OCI-LY7 (cell line): ENCODE measurements around the gene U2SURP. TPM values are rescaled to one million over a fixed set of nuclear protein-coding genes. Genes with fewer than 3 reads are reported as not detected.

ENCODE experiments used
- BruUV-seq: library from RNA; stranded (reverse); fragments of 400-500 nt; replicated peaks from 2 replicates; lab custom pipeline; 2021; lab: Mats Ljungman, UMichigan
- CTCF ChIA-PET: fragments of 300-600 bp; sonication (Branson Sonifier 250); formaldehyde crosslinking; loops from one replicate; lab custom pipeline; 2022; ENCODE audit warnings: antibody characterized with exemption; ENCODE audit not compliant: unreplicated experiment; lab: Charles Lee
- POLR2A ChIA-PET: fragments of 300-600 bp; sonication (Branson Sonifier 250); formaldehyde crosslinking; loops from one replicate; lab custom pipeline; 2022; ENCODE audit warnings: antibody characterized with exemption; lab: Charles Lee
- DNase-seq: peaks from one replicate; pipeline ENCODE4 v3.0.0-alpha.2; 2015; ENCODE audit warnings: low spot score
- H2AFZ ChIP-seq: fragments of 200-600 bp; sonication (generic), shearing (Covaris generic); 2 replicates; pipeline ENCODE4 v1.6.1; 2014; ENCODE audit warnings: mild to moderate bottlenecking, antibody characterized with exemption, low read length, moderate library complexity
- H3K27ac ChIP-seq: fragments of 200-600 bp; sonication (generic); 2 replicates; pipeline ENCODE4 v1.5.1; 2014; ENCODE audit warnings: mixed run types, low read depth, mild to moderate bottlenecking, moderate library complexity, low read length, inconsistent platforms; ENCODE audit not compliant: poor library complexity, severe bottlenecking
- H3K36me3 ChIP-seq: fragments of 200-600 bp; sonication (generic); 2 replicates; pipeline ENCODE4 v1.6.1; 2014; ENCODE audit warnings: mild to moderate bottlenecking, antibody characterized with exemption, low read length, moderate library complexity, mixed read lengths; ENCODE audit not compliant: insufficient read depth
- H3K4me1 ChIP-seq: fragments of 200-600 bp; sonication (generic); 2 replicates; pipeline ENCODE4 v1.5.1; 2014; ENCODE audit warnings: mild to moderate bottlenecking, low read length; ENCODE audit not compliant: insufficient read depth, poor library complexity, severe bottlenecking
- H3K4me2 ChIP-seq: fragments of 200-600 bp; sonication (generic); 2 replicates; pipeline ENCODE4 v1.6.1; 2014; ENCODE audit warnings: mild to moderate bottlenecking, low read length
- H3K4me3 ChIP-seq: fragments of 200-600 bp; sonication (generic); 2 replicates; pipeline ENCODE4 v1.5.1; 2014; ENCODE audit warnings: mild to moderate bottlenecking, low read depth, low read length; ENCODE audit not compliant: poor library complexity, severe bottlenecking
- H3K79me2 ChIP-seq: fragments of 200-600 bp; sonication (generic); 2 replicates; pipeline ENCODE4 v1.6.1; 2016; ENCODE audit warnings: low read depth, mild to moderate bottlenecking, low read length, moderate library complexity, mixed read lengths; ENCODE audit not compliant: insufficient read depth
- H3K9me2 ChIP-seq: fragments of 200-600 bp; sonication (generic); 2 replicates; pipeline ENCODE4 v1.6.1; 2016; ENCODE audit warnings: mild to moderate bottlenecking, low read length, mixed read lengths; ENCODE audit not compliant: insufficient read depth
- H3K9me3 ChIP-seq: fragments of 200-600 bp; sonication (generic); 2 replicates; pipeline ENCODE4 v1.6.1; 2014; ENCODE audit warnings: mild to moderate bottlenecking, mixed run types, low read length, mixed read lengths
- H4K20me1 ChIP-seq: fragments of 200-600 bp; sonication (generic); 2 replicates; pipeline ENCODE4 v1.6.1; 2014; ENCODE audit warnings: mild to moderate bottlenecking, antibody characterized with exemption, low read length, moderate library complexity, mixed read lengths; ENCODE audit not compliant: insufficient read depth
- EZH2phosphoT487 ChIP-seq: fragments of 200-600 bp; sonication (generic); IDR thresholded peaks from 2 replicates; pipeline ENCODE4 v1.6.1; 2018; ENCODE audit warnings: low read depth, borderline replicate concordance, mild to moderate bottlenecking, mixed run types, antibody characterized with exemption, low read length, moderate library complexity, mixed read lengths
- intact Hi-C: fragments of 100-400 bp; cut with micrococcal nuclease; formaldehyde crosslinking; loops from one replicate; pipeline ENCODE4 v1.10.0; 2022; ENCODE audit not compliant: unreplicated experiment
- total RNA-seq, 2 experiments: library from RNA; depleted of rRNA in 1 of 2; stranded (reverse); fragments of >200 nt in 1 of 2; shearing (Covaris generic) in 1 of 2; gene quantifications; 2 replicates each; pipeline ENCODE4 v1.2.3, GENCODE V29; 2014 to 2022
- TF ChIP-seq, protein P1 (sequence below): fragments of 200-600 bp; sonication (generic); conservative IDR thresholded peaks from 2 replicates; pipeline ENCODE4 v1.5.1; 2014; ENCODE audit warnings: mild to moderate bottlenecking, antibody characterized with exemption, low read length, moderate library complexity, mixed read lengths

U2SURP gene
- total RNA-seq, 2 experiments from 2014 or later, result 108 to 185 TPM

DNA sequence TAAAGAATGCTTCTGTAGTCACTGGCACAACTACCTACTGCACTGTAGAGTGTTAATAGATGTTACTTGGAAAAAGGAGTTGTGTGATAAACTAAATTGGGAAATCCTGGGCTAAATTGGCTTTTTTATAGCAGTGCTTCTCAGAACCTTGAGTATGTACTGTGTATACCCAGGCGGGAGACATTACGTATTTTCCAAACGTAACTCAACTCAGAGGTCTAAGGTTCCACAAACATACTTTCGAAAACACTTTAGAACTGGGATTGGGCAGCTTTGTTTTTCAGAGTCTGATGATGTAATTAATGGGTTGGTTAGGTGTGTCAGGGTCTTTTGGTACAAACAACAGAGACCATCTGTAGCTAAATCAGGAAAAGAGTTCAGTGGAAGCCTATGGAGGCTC, 64.7 kb downstream of the U2SURP start:
- Histone ChIP-seq H3K27ac (no peak overlapping the region), H3K4me3 (no peak overlapping the region), H3K4me2 (no peak overlapping the region), H4K20me1 (0 out of 2 replicates have a peak, but pooled peaks cover 4% of the 10 kb centered on the region), H3K79me2 (no peaks in the 10 kb centered on the region), H3K9me2 (no peaks in the 10 kb centered on the region), H3K9me3 (no peaks in the 10 kb centered on the region), H2AFZ (no peak overlapping the region), H3K36me3 (peaks cover 22% of the 10 kb centered on the region), H3K4me1 (peaks cover 6% of the 10 kb centered on the region)
- TF ChIP-seq, protein P1, sequence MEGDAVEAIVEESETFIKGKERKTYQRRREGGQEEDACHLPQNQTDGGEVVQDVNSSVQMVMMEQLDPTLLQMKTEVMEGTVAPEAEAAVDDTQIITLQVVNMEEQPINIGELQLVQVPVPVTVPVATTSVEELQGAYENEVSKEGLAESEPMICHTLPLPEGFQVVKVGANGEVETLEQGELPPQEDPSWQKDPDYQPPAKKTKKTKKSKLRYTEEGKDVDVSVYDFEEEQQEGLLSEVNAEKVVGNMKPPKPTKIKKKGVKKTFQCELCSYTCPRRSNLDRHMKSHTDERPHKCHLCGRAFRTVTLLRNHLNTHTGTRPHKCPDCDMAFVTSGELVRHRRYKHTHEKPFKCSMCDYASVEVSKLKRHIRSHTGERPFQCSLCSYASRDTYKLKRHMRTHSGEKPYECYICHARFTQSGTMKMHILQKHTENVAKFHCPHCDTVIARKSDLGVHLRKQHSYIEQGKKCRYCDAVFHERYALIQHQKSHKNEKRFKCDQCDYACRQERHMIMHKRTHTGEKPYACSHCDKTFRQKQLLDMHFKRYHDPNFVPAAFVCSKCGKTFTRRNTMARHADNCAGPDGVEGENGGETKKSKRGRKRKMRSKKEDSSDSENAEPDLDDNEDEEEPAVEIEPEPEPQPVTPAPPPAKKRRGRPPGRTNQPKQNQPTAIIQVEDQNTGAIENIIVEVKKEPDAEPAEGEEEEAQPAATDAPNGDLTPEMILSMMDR, result no peak
- TF ChIP-seq EZH2phosphoT487, result no peak
- ChIA-PET CTCF (no interaction called here), POLR2A (interaction anchor here (0.7 to 1.9 kb wide), 3 partner anchors 13 to 110 kb away, joined by 3 to 9 read pairs (median 3); no protein-coding TSS in a partner anchor)
- no peak for DNase-seq
- intact Hi-C loops, result no loop called here
- no TSS peak for BruUV-seq

DNA sequence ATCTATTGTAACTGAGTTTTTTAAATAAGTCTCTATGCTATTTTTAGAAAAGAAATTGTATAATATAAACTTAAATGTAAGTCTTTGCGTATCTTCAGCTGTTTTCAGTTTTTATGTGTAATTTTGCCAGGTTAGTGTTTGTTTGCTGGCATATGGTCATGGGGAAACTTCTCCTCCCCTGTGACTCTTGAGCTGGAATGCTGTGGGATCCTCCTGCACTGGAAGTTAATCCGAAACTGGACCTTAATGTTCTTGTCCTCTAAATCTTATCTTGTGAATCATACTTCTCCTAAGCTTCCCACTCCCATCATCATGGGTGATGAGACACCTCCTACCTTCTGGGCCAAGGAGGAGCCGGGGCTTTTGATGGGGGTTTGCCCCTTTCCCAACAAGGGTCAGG, 65.8 kb downstream of the U2SURP start:
- no peak overlapping the region for H3K4me2 ChIP-seq
- no peak overlapping the region for H3K27ac ChIP-seq
- no peak overlapping the region for H3K4me3 ChIP-seq
- TF ChIP-seq, protein P1, result no peak
- no peak for TF ChIP-seq EZH2phosphoT487
- ChIA-PET POLR2A (interaction anchor here (1.4 kb wide), 1 partner anchor 14 kb away, joined by 3 read pairs; no protein-coding TSS in a partner anchor), CTCF (interaction anchor here (0.6 kb wide), 1 partner anchor 178 kb away, joined by 4 read pairs; no protein-coding TSS in a partner anchor)
- H4K20me1 ChIP-seq, result 0 out of 2 replicates have a peak, but pooled peaks cover 4% of the 10 kb centered on the region
- no peak overlapping the region for H2AFZ ChIP-seq
- H3K4me1 ChIP-seq, result peaks cover 6% of the 10 kb centered on the region
- H3K9me3 ChIP-seq, result no peaks in the 10 kb centered on the region
- H3K36me3 ChIP-seq, result peaks cover 12% of the 10 kb centered on the region; the same call in 1 of the 2 replicates
- DNase-seq, result no peak
- BruUV-seq, result no TSS peak
- H3K9me2 ChIP-seq, result no peaks in the 10 kb centered on the region
- intact Hi-C loops, result no loop called here
- H3K79me2 ChIP-seq, result no peaks in the 10 kb centered on the region

DNA sequence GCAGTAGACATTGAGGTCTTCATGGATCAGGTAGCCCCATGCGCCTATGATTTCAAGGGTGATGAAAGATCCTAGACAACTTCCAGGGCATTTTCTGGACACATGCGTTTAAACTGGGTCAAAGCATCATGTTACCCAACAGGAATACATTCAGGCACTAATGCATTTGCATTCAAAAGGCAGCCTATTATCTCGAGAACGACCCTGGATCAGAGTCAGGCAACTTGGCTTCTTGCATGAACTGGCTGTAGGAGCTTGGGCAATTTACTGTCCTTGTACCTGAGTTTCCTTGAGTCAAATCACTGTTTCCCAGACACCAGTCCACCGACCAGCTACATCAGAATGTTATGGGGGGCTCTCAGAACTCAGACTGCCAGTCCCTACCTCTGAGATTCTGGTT, 66.7 kb downstream of the U2SURP start:
- TF ChIP-seq, protein P1, result no peak
- no peak for TF ChIP-seq EZH2phosphoT487
- CTCF ChIA-PET, result interaction anchor here (0.6 kb wide), 1 partner anchor 178 kb away, joined by 4 read pairs; no protein-coding TSS in a partner anchor
- no peak overlapping the region for H2AFZ ChIP-seq
- intact Hi-C loops, result no loop called here
- 0 out of 2 replicates have a peak, but pooled peaks cover 3% of the 10 kb centered on the region for H3K36me3 ChIP-seq
- DNase-seq, result no peak
- H3K4me2 ChIP-seq, result no peak overlapping the region
- no peak overlapping the region for H3K27ac ChIP-seq
- no peaks in the 10 kb centered on the region for H3K79me2 ChIP-seq
- H3K4me1 ChIP-seq, result peaks cover 2% of the 10 kb centered on the region
- H3K4me3 ChIP-seq, result no peak overlapping the region
- no TSS peak for BruUV-seq
- H3K9me3 ChIP-seq, result no peaks in the 10 kb centered on the region
- H3K9me2 ChIP-seq, result no peaks in the 10 kb centered on the region
- H4K20me1 ChIP-seq, result no peaks in the 10 kb centered on the region
- POLR2A ChIA-PET, result no interaction called here
